GM18907 (cell line): ENCODE measurements around the gene PRDM7.

Experiments
- ATAC-seq: cut with Tn5 transposase; IDR thresholded peaks from one replicate; pipeline ENCODE4 v1.9.1; 2021; ENCODE audit warnings: mild to moderate bottlenecking, moderate library complexity; ENCODE audit not compliant: unreplicated experiment

The PRDM7 gene

GRCh38 chr16:90037276-90037675, 39.9 kb downstream of the PRDM7 start:
- no peak for ATAC-seq

- ATAC-seq: no peak
These were observed 41.2 kb downstream of the PRDM7 start for GRCh38 chr16:90035902-90036301.

GRCh38 chr16:90034504-90034903, 42.6 kb downstream of the PRDM7 start:
- ATAC-seq: no peak

GRCh38 chr16:90033387-90033786, 43.7 kb downstream of the PRDM7 start:
- no peak for ATAC-seq

GRCh38 chr16:90032674-90033331, 44.3 kb downstream of the PRDM7 start:
- ATAC-seq: no peak

GRCh38 chr16:90031931-90032673, 45.0 kb downstream of the PRDM7 start:
- no peak for ATAC-seq

GRCh38 chr16:90031186-90031930, 45.8 kb downstream of the PRDM7 start:
- no peak for ATAC-seq

GRCh38 chr16:90028985-90029384, 48.1 kb downstream of the PRDM7 start:
- no peak for ATAC-seq

- ATAC-seq: no peak
These were observed 49.5 kb downstream of the PRDM7 start for GRCh38 chr16:90027611-90028010.

- ATAC-seq: no peak
These were observed 51.0 kb downstream of the PRDM7 start for GRCh38 chr16:90026135-90026534.

- no peak for ATAC-seq
These were observed 54.1 kb downstream of the PRDM7 start for GRCh38 chr16:90023078-90023447.

- ATAC-seq: peak; percentile 74
These were observed 54.7 kb downstream of the PRDM7 start for GRCh38 chr16:90022209-90023077.

GRCh38 chr16:90020838-90021382, 56.2 kb downstream of the PRDM7 start:
- ATAC-seq: no peak

- ATAC-seq: no peak
These were observed 56.8 kb downstream of the PRDM7 start for GRCh38 chr16:90020260-90020837.

- ATAC-seq: no peak
These were observed 57.4 kb downstream of the PRDM7 start for GRCh38 chr16:90019543-90020259.

- ATAC-seq: no peak
These were observed 58.2 kb downstream of the PRDM7 start, which contains the start of gene DBNDD1 for GRCh38 chr16:90018652-90019542. TSS of gene DBNDD1 (minus strand) at chr16:90019456. CDS start at chr16:90019341, 115 bp downstream.

GRCh38 chr16:90018297-90018651, 58.9 kb downstream of the PRDM7 start:
- ATAC-seq: no peak

GRCh38 chr16:90016339-90016950, 60.7 kb downstream of the PRDM7 start:
- no peak for ATAC-seq
